Mucosa of rectum (tissue), 2 donors: ENCODE results near the gene HEATR5B.

Source experiments
- H3K27ac ChIP-seq, 2 donors: one replicate each; pipeline ENCODE4 v1.7.0; 2013; ENCODE audit warnings: inconsistent platforms in 2 of 2, low read depth in 2 of 2, low read length in 2 of 2
- H3K27me3 ChIP-seq, 2 donors: one replicate each; pipeline ENCODE4 v1.7.0; 2013; ENCODE audit warnings: low read length in 2 of 2; ENCODE audit not compliant: control insufficient read depth in 2 of 2, insufficient read depth in 2 of 2
- H3K36me3 ChIP-seq, 2 donors: one replicate each; pipeline ENCODE4 v1.7.0; 2013; ENCODE audit warnings: low read length in 2 of 2; ENCODE audit not compliant: control insufficient read depth in 2 of 2, insufficient read depth in 2 of 2
- H3K4me1 ChIP-seq, 2 donors: one replicate each; pipeline ENCODE4 v1.7.0; 2013; ENCODE audit warnings: low read length in 2 of 2, mild to moderate bottlenecking in 1 of 2; ENCODE audit not compliant: control insufficient read depth in 2 of 2, insufficient read depth in 2 of 2
- H3K4me3 ChIP-seq, 2 donors: one replicate each; pipeline ENCODE4 v1.7.0; 2013; ENCODE audit warnings: low read length in 2 of 2
- H3K9ac ChIP-seq, 2 donors: one replicate each; pipeline ENCODE4 v1.7.0; 2013; ENCODE audit warnings: low read length in 2 of 2, low read depth in 1 of 2, mild to moderate bottlenecking in 1 of 2
- H3K9me3 ChIP-seq, 2 donors: one replicate each; pipeline ENCODE4 v1.7.0; 2013; ENCODE audit warnings: low read length in 2 of 2; ENCODE audit not compliant: control insufficient read depth in 2 of 2
- donor health status: healthy.
- donor health status: Normal muscosa, but diverticular disease.

The HEATR5B gene

GRCh38 chr2:36966370-36967235 lies 117.6 kb downstream of the HEATR5B start, which contains the start of gene STRN:
STRN (minus strand) TSS chr2:36966536; CDS start chr2:36966463, 73 bp downstream.
- H3K4me3 ChIP-seq: peak within 1 kb of the TSS; percentile 92 to 95
- no peaks in the 10 kb centered on the region for H3K27me3 ChIP-seq
- H3K9me3 ChIP-seq: no peaks in the 10 kb centered on the region
- H3K36me3 ChIP-seq: no peaks in the 10 kb centered on the region
- H3K27ac ChIP-seq: peak within 1 kb of the TSS; percentile 97 to 98
- H3K9ac ChIP-seq: peak within 1 kb of the TSS; percentile 95 to 97
- H3K4me1 ChIP-seq: peaks cover 15 to 27% of the 10 kb centered on the region in 2 donors

- Histone ChIP-seq H3K9ac (peak overlapping the region; percentile 77 to 86), H3K9me3 (no peaks in the 10 kb centered on the region), H3K4me3 (peak overlapping the region; percentile 89 to 92), H3K4me1 (peaks cover 15 to 27% of the 10 kb centered on the region in 2 donors), H3K36me3 (no peaks in the 10 kb centered on the region), H3K27ac (peak overlapping the region; percentile 86 to 88), H3K27me3 (no peaks in the 10 kb centered on the region)
Measured at GRCh38 chr2:36965751-36966369, 118.3 kb downstream of the HEATR5B start.

- Histone ChIP-seq H3K9me3 (no peaks in the 10 kb centered on the region), H3K9ac (peak overlapping the region; percentile 77 to 86), H3K27ac (peak overlapping the region; percentile 86 to 88), H3K27me3 (no peaks in the 10 kb centered on the region), H3K36me3 (no peaks in the 10 kb centered on the region), H3K4me1 (peaks cover 15 to 27% of the 10 kb centered on the region in 2 donors), H3K4me3 (peak overlapping the region; percentile 89 to 92)
Measured at GRCh38 chr2:36965206-36965605, 119.0 kb downstream of the HEATR5B start.

GRCh38 chr2:36964496-36965058 lies 119.6 kb downstream of the HEATR5B start:
- peak overlapping the region; percentile 86 to 88 for H3K27ac ChIP-seq
- no peaks in the 10 kb centered on the region for H3K36me3 ChIP-seq
- H3K9me3 ChIP-seq: no peaks in the 10 kb centered on the region
- H3K4me3 ChIP-seq: peak overlapping the region; percentile 24 to 89
- H3K4me1 ChIP-seq: peaks cover 15 to 31% of the 10 kb centered on the region in 2 donors
- no peaks in the 10 kb centered on the region for H3K27me3 ChIP-seq
- peak overlapping the region in 1 of 2 donors; percentile 86 for H3K9ac ChIP-seq

- Histone ChIP-seq H3K4me3 (no peak overlapping the region), H3K27me3 (no peaks in the 10 kb centered on the region), H3K9ac (no peak overlapping the region), H3K27ac (no peak overlapping the region), H3K4me1 (peaks cover 14 to 31% of the 10 kb centered on the region in 2 donors), H3K36me3 (no peaks in the 10 kb centered on the region), H3K9me3 (no peaks in the 10 kb centered on the region)
Measured at GRCh38 chr2:36963734-36964133, 120.4 kb downstream of the HEATR5B start.

- Histone ChIP-seq H3K4me1 (peaks cover 12 to 28% of the 10 kb centered on the region in 2 donors), H3K4me3 (no peak overlapping the region), H3K27ac (no peak overlapping the region), H3K9ac (no peak overlapping the region), H3K27me3 (no peaks in the 10 kb centered on the region), H3K36me3 (no peaks in the 10 kb centered on the region), H3K9me3 (no peaks in the 10 kb centered on the region)
Measured at GRCh38 chr2:36963106-36963505, 121.1 kb downstream of the HEATR5B start.

- H3K36me3 ChIP-seq: no peaks in the 10 kb centered on the region
- no peak overlapping the region for H3K4me3 ChIP-seq
- no peak overlapping the region for H3K9ac ChIP-seq
- no peak overlapping the region for H3K27ac ChIP-seq
- H3K27me3 ChIP-seq: no peaks in the 10 kb centered on the region
- H3K4me1 ChIP-seq: peaks cover 8 to 17% of the 10 kb centered on the region in 2 donors
- H3K9me3 ChIP-seq: no peaks in the 10 kb centered on the region
Measured at GRCh38 chr2:36960773-36961172, 123.4 kb downstream of the HEATR5B start.

GRCh38 chr2:36960005-36960675 lies 124.0 kb downstream of the HEATR5B start:
- Histone ChIP-seq H3K27ac (no peak overlapping the region), H3K4me1 (peaks cover 8 to 10% of the 10 kb centered on the region in 2 donors), H3K9me3 (no peaks in the 10 kb centered on the region), H3K27me3 (no peaks in the 10 kb centered on the region), H3K36me3 (no peaks in the 10 kb centered on the region), H3K4me3 (no peak overlapping the region), H3K9ac (no peak overlapping the region)

GRCh38 chr2:36954977-36955607 lies 129.1 kb downstream of the HEATR5B start:
- no peaks in the 10 kb centered on the region for H3K27me3 ChIP-seq
- H3K4me1 ChIP-seq: peaks cover 0 to 4% of the 10 kb centered on the region in 2 donors
- no peaks in the 10 kb centered on the region for H3K36me3 ChIP-seq
- no peak overlapping the region for H3K4me3 ChIP-seq
- no peak overlapping the region for H3K27ac ChIP-seq
- H3K9ac ChIP-seq: no peak overlapping the region
- H3K9me3 ChIP-seq: no peaks in the 10 kb centered on the region
